PC-3 (cell line): ENCODE data around the gene EPHA10.

Source experiments
- CTCF ChIP-seq: fragments of 300-600 bp; sonication (generic); conservative IDR thresholded peaks from 2 replicates; pipeline ENCODE4 v1.5.1; 2017; ENCODE audit warnings: antibody characterized with exemption, low read depth, mild to moderate bottlenecking, low read length
- EZH2 ChIP-seq: fragments of 300-600 bp; sonication (generic); IDR thresholded peaks from one replicate; pipeline ENCODE4 v1.6.1; 2017; ENCODE audit warnings: antibody characterized with exemption, mild to moderate bottlenecking, low read length; ENCODE audit not compliant: unreplicated experiment
- EZH2phosphoT487 ChIP-seq: fragments of 300-600 bp; sonication (generic); IDR thresholded peaks from 2 replicates; pipeline ENCODE4 v1.6.1; 2018; ENCODE audit warnings: mild to moderate bottlenecking, antibody characterized with exemption, low read length, borderline replicate concordance

GRCh38 chr1:37741662-37742061 is 23.3 kb downstream of the EPHA10 start:
- no peak for TF ChIP-seq CTCF
- no peak for TF ChIP-seq EZH2
- no peak for TF ChIP-seq EZH2phosphoT487
